NCI-H1417 treated with DMSO at 0.1 percent for 48 hours (cell line): ENCODE data around the gene ADH6.
"Not testable (repeated sequence)": the region's sequence is repeated elsewhere in the genome, so short reads cannot be mapped to it uniquely, and the experiment has no call there.

Experiments used
- DNase-seq: peaks from one replicate; lab custom pipeline; 2025; lab: John Stamatoyannopoulos, UW

Gene ADH6

DNA sequence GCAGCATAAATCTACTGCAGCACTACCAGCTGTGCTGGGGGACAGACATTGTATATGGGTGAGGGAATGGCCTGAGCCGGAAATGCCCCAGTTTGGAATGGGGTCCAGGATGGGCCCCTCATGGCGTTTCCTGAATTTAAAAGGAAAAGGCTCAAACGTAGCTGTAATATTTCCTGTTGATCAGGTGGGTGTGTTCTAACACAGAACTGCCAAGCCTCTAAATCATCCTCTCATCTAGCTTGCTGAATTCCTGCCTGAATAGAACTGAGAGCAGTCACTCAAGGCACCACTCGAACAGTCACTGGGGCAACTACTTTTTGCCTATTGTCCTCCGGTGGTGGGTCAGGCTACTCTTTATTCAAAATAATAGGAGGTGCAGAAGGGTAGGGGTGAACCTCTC lies 28.7 kb downstream of the ADH6 start:
- no peak for DNase-seq

DNA sequence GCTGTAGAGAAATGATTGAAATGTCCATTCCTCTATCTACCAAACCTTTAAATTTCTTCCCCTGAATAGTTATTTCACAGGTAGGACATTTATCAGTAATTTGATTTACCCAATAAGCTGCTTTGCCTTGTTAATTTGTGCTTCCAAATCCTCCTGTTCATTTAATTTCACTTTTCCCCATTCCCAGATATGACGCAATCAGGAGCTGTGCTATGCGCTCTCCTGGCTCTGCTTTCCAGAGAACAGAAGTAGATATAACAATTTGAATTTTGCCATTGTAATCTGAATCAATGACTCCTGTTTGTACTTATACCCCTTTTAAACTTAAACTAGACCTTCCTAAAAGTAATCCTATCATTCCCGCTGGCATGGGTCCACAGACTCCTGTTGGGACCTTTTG lies 29.1 kb downstream of the ADH6 start:
- DNase-seq: not testable (repeated sequence)

DNA sequence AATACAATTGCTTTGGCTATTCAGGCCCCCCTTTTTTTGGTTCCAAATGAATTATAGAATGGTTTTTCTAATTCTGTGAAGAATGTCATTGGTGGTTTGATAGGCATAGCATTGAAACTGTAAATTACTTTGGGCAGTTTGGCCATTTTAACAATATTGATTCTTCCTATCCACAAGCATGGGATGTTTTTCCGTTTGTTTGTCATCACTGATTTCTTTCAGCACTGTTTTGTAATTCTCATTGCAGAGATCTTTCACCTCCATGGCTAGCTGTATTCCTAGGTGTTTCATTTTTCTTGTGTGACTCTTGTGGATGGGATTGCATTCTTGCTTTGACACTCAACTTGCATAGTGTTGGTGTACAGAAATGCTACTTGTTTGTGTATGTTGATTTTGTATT lies 33.0 kb downstream of the ADH6 start:
- no peak for DNase-seq

DNA sequence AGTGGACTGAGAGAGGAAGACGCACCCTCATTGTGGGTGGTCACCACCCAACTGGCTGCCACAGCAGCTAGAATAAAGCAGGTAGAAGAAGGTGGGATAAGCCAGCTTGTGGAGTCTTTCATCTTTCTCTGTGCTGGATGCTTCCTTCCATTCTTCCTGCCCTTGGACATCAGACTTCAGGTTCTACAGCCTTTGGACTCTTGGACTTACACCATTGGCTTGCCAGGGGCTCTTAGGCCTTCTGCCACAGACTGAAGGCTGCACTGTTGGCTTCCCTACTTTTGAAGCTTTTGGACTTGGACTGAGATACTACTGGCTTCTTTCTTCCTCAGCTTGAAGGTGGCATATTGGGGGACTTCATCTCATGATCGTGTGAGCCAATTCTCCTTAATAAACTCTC lies 33.5 kb downstream of the ADH6 start:
- DNase-seq: no peak

DNA sequence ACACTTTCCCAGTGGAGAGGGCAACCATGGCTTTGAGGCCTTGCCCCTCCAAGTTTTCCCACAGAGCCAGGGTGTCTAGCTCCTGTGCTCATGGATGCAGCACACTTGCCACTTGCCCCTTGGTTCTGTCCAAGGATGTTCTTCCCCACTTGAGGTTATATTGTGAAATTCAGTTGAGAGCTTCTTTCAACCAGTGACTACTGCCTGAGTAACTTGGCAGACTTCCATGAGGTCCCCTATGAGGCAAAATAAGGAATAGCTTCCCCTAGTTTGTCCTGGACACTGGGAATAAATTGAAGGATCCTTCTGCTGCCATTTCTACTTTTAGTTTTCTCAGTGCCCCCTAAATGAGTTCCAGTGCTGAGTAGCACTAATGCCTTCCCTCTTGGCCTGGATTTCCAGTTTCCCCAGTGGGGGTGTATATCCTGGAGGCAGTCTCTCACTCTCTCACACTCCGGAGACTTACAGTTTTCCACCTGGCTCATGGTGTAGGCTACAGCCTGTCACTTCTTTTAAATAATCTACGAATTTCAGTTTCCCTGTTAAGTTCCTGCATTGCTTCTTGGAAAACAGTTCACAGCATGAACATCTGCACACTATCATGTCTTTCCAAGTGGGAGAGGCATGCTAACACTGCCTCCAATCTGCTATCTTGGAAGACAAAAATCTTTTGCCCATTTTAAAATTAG lies 38.5 kb downstream of the ADH6 start:
- no peak for DNase-seq

DNA sequence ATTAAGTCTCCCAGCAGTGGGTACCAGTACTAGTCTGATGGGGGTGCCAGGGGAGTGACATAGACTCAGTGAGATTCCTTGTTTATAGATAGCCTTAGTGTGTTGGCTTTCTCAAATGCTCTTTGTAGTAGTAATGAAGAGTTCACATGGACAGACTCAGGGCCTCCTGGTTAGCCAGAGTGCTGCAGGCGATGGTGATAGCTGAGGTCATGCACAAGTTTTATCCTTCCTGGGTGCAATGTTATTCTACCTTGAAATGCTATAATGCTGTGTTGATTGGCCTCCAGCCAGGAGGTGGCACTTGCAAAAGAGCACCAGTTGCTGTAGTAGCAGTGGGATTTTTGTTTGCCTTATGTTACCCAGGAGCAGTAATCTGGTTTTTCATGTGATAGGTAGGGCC lies 39.4 kb downstream of the ADH6 start:
- no peak for DNase-seq

DNA sequence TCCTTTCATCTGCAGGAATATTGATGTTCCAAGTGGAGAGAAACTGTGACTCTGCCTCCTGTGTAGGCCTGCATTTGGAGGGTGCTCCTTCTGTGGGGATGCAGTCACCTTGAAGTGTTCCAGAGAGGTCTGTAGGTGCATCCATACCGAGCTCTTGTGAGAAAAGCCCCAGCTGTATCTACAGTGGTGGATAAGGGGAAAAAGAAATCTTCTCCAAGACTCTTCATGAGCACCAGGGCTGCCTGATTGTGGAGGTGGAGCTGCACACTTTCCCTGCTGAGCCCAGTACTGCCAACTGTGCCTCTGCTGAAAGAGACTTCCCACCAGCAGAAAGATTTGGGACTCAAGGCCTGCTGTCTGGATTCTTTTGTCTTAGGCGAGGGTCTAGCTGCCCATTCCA lies 39.9 kb downstream of the ADH6 start:
- DNase-seq: no peak

DNA sequence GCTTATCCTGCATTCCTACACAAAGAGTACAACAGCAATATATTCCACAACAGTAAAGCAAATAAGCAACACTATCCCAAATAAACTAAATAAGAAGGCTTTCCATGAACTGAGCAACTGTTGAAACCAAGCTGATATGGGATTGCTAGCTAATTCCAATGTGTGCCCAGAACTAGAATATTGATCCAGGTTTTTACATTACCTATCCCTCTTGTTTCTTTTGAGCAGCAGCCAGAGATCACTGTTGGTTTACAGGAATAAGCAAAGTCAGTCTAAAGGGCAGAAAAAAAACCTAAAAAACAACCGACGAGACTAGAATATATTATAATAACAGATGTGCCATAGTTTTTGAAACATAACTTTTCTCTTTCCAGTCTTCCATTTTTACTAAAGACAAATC lies 52.5 kb downstream of the ADH6 start:
- DNase-seq: no peak

DNA sequence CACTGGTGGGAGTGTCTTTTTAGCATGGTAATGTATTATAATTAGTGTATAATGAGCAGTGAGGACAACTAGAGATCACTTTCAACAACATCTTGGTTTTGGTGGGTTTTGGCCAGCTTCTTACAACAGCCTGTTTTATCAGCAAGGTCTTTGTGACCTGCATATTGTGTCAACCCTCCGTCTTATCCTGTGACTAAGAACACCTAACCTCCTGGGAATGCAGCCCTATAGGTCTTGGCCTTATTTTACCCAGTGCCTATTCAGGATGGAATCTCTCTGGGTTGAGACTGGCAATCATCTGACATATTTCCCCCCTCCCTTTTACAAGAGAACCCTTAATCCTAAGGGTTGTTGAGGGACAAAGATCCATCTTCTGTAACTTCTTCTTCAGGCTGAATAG lies 53.1 kb downstream of the ADH6 start:
- DNase-seq: no peak

DNA sequence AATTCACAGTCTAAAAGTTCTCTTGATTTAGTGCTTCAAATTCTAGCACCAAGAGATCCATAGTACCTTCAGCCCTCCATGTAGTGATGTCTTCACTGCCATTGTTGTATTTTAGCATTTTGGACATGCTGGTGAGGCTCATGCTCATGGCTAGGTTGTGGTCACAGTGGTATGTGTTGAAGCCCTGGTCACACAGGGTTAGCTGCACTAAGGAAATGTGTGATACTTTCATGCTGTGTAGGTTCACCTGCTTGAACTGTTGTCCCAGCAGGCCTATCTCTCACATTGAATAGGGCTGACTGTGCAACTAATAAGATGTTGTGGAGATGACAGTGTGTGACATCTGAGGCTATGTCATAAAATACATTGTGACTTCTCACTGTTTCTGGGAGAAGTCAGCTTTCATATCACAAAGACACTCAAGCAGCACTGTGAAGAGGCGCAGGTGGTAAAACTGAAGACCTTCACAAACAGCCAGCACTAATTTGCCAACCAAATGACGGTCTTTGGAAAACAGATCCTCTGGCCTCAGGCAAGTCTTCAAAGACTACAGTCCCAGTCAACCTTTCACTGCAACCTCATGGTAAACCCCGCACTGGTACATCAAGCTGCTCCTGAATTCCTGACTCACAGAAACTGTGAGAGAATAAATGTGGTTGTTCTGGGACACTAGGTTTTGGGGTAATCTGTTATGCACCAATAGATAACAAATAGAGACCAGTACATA lies 57.5 kb downstream of the ADH6 start:
- DNase-seq: no peak

DNA sequence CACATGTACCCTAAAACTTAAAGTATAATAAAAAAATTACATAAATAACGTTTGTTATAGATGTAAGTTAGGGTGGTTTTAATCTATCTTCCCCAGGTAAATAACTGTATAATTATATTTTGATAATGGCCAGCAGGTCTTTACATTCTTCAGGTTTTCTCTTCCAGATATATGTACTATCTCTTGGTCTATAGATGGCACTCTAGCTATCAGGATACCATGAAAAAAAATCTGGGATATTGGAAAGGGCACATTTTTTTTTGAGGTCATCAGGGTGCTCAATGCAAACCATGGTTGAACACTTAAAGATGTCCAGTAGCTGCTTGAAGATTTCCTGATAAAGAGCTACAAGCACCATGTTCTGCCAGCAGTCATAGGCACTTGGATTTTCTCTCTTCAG lies 59.3 kb downstream of the ADH6 start:
- no peak for DNase-seq

DNA sequence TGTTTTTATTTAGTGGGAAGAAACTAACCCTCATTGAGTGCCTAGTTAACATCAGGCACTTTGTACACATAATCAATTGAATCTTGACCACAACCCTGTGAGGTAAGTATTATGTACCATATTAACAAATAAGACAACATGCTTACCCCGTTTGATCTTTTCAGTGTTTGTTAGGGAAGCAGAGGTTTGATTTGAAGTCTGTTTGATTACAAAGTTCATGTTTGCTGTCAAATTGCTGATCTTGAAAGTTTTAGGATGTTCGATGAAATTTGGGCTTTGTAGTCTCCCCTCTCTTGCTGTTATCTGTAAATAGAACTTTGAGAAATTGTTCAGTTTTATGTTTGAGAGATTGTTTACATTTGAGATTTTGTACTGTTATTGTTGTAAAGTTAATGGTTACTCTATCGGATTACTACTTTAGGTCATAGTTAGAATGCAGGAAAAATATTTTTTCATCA lies 61.5 kb downstream of the ADH6 start:
- DNase-seq: no peak

DNA sequence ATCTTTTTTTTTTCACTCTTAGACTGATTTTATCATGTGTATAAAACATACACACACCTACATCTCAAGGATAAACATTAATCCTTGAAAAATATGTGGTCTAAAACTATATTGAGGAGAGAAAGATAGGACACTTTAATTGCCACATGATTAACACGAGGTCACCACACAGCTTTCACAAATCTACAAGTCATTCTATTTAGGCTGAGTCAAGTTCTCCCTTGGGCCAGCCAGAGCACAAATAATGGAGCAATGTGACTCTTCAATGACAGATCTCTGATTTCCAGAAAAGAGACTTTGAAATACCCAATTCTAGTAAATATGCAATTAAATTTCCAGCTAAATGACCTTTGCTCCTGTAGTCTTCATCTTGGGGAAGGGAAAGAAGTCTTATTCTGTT lies 62.1 kb downstream of the ADH6 start:
- DNase-seq: no peak

DNA sequence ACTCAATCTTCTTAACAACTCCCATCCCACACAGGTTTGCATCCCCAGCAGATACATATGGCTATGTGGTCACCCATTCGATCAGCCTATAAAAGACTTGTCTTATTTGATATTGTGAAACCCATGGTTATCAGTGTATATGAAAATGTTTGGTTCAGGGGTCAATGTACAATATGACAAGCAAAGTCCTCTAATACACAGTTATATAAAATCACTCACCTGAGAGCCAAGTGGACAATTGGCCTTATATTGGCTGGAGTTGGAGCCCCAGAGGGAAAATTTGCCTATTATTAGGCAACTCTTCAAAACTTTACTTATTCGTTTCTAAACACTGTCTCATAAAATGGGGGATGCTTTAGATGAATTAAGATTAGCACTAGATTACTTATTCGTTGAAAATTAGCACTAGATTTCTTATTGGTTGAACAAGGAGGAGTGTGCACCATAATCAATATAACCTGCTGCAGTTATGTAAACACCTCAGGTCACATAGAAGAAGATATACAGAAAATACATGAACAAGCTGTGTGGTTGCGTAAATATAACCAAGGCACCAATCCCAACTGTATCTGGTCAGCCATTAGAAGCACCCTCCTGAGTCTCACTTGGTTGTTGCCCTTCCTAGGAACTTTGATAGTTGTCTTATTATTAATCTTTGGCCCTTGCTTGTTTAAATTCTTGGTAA lies 64.2 kb downstream of the ADH6 start:
- no peak for DNase-seq
